ENCODE data around the gene PDIA5.

PDIA5 gene

DNA sequence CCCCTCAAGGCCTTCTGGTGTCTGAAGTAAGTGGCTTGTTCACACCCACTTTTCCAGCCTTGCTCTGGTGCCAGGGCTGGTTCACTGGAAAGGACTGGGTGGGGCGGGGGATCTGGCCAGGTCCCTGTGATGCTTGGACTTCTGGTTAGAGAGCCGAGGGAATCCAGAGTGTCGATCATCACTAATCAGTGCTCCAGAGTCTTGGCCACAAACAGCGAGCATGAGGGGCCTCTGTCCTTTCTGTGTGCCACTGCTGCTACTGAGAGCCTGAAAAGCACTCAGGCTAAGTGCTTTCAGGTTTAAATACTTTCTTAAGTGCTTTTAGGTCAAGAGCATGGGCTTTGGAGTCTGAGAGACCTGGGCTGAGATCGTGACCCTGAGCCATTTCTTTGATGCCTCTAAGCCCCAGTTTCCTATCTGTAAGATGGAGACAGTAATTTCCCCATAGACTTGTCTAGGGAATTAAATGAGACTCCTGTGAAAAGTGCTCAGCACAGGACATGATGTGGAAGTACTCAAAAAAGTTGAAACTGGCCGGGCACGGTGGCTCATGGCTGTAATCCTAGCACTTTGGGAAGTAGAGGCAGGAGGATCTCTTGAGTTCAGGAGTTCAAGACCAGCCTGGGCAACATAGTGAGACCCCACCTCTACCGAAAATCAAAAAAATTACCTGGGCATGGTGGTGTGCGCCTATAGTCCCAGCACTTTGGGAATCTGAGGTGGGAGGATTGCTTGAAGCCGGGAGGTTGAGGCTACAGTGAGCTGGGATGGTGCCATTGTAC, 81.1 kb downstream of the PDIA5 start:
- no peak overlapping the region for H3K27ac ChIP-seq (ENCODE audit: low read length)
- no peaks in the 10 kb centered on the region for H4K20me1 ChIP-seq (ENCODE audit: insufficient read depth, low read length)
- no peak overlapping the region for H3K9ac ChIP-seq (ENCODE audit: low read length)
- H3K36me3 ChIP-seq (replicated peaks; ENCODE audit: insufficient read depth, low read length) = peaks cover 3% of the 10 kb centered on the region
- no peaks in the 10 kb centered on the region for H3K27me3 ChIP-seq (replicated peaks; ENCODE audit: insufficient read depth, low read length)
- no peak for DNase-seq
- H3K79me2 ChIP-seq (ENCODE audit: low read length) = no peaks in the 10 kb centered on the region
- H3F3A ChIP-seq (ENCODE audit: insufficient read depth, low read length) = no peaks in the 10 kb centered on the region
- H3K9me3 ChIP-seq (replicated peaks; ENCODE audit: insufficient read depth, low read length) = no peaks in the 10 kb centered on the region
- no peak overlapping the region for H3K4me2 ChIP-seq (ENCODE audit: low read depth, low read length)
- H2AFZ ChIP-seq (ENCODE audit: low read length) = no peak overlapping the region
- no peaks in the 10 kb centered on the region for H3K4me1 ChIP-seq (ENCODE audit: low read length)
- no peak overlapping the region for H3K4me3 ChIP-seq (ENCODE audit: low read length)
- no peaks in the 10 kb centered on the region for H3K9me2 ChIP-seq (replicated peaks; ENCODE audit: insufficient read depth, low read length)
- TF ChIP-seq, protein P1, sequence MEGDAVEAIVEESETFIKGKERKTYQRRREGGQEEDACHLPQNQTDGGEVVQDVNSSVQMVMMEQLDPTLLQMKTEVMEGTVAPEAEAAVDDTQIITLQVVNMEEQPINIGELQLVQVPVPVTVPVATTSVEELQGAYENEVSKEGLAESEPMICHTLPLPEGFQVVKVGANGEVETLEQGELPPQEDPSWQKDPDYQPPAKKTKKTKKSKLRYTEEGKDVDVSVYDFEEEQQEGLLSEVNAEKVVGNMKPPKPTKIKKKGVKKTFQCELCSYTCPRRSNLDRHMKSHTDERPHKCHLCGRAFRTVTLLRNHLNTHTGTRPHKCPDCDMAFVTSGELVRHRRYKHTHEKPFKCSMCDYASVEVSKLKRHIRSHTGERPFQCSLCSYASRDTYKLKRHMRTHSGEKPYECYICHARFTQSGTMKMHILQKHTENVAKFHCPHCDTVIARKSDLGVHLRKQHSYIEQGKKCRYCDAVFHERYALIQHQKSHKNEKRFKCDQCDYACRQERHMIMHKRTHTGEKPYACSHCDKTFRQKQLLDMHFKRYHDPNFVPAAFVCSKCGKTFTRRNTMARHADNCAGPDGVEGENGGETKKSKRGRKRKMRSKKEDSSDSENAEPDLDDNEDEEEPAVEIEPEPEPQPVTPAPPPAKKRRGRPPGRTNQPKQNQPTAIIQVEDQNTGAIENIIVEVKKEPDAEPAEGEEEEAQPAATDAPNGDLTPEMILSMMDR (IDR thresholded peaks at IDR 0.05; ENCODE audit: low read length) = no peak
- no peak for TF ChIP-seq EZH2 (optimal IDR thresholded peaks at IDR 0.05; ENCODE audit: low read depth, low read length)
- no peak for TF ChIP-seq EZH2phosphoT487 (IDR thresholded peaks at IDR 0.05; ENCODE audit: low read length)

DNA sequence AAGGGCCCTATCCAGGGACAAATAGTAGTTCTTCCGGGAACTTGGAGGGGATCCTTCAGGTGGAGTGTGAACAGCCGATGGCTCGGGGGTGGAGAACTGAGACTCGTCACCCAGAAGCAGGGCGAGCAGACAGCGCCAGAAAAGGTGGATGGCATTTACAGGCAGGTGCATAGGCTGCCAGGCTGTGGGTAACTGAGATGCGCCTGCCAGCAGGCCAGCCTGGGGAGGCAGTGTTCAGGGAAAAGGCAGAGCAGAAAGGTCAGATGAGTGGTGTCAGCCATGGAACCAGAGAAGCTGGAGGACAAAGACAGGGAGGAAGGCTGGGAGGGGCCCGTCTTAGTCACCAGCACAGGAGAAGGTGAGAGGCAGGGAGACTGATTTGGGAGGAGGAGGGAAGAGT, 81.9 kb downstream of the PDIA5 start:
- Histone ChIP-seq H3F3A (ENCODE audit: insufficient read depth, low read length) (no peaks in the 10 kb centered on the region), H2AFZ (ENCODE audit: low read length) (no peak overlapping the region), H3K4me2 (ENCODE audit: low read depth, low read length) (no peak overlapping the region), H3K79me2 (ENCODE audit: low read length) (no peaks in the 10 kb centered on the region), H3K4me1 (ENCODE audit: low read length) (no peaks in the 10 kb centered on the region), H3K4me3 (ENCODE audit: low read length) (no peak overlapping the region), H3K36me3 (replicated peaks; ENCODE audit: insufficient read depth, low read length) (peaks cover 3% of the 10 kb centered on the region), H3K9me3 (replicated peaks; ENCODE audit: insufficient read depth, low read length) (no peaks in the 10 kb centered on the region), H3K27ac (ENCODE audit: low read length) (no peak overlapping the region), H4K20me1 (ENCODE audit: insufficient read depth, low read length) (no peaks in the 10 kb centered on the region), H3K27me3 (replicated peaks; ENCODE audit: insufficient read depth, low read length) (no peaks in the 10 kb centered on the region), H3K9me2 (replicated peaks; ENCODE audit: insufficient read depth, low read length) (no peaks in the 10 kb centered on the region), H3K9ac (ENCODE audit: low read length) (no peak overlapping the region)
- DNase-seq = no peak
- no peak for TF ChIP-seq EZH2 (optimal IDR thresholded peaks at IDR 0.05; ENCODE audit: low read depth, low read length)
- TF ChIP-seq EZH2phosphoT487 (IDR thresholded peaks at IDR 0.05; ENCODE audit: low read length) = no peak
- TF ChIP-seq, protein P1 (IDR thresholded peaks at IDR 0.05; ENCODE audit: low read length) = no peak

DNA sequence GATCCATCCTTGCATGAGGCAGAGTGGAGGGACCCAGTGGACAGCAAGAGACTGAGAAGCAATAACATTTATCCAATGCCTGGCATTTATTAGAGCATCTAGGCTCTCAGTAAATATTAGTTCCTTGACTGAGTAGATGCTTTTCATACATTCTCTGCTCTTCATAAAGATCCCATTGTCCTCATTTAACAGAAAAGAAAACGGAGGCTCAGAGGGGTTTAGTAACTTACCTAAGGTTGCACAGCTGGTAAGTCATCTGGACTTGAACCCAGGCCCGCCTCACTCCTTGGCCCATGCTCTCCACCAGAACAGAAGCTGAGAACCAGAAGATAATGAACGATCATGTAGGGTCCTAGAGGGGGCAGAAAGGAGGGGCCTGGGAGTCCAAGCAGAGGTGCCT, 82.7 kb downstream of the PDIA5 start:
- Histone ChIP-seq H3K9me3 (replicated peaks; ENCODE audit: insufficient read depth, low read length) (no peaks in the 10 kb centered on the region), H3K79me2 (ENCODE audit: low read length) (no peaks in the 10 kb centered on the region), H3K27me3 (replicated peaks; ENCODE audit: insufficient read depth, low read length) (no peaks in the 10 kb centered on the region), H3K36me3 (replicated peaks; ENCODE audit: insufficient read depth, low read length) (peaks cover 3% of the 10 kb centered on the region), H3K27ac (ENCODE audit: low read length) (no peak overlapping the region), H3F3A (ENCODE audit: insufficient read depth, low read length) (no peaks in the 10 kb centered on the region), H3K4me2 (ENCODE audit: low read depth, low read length) (no peak overlapping the region), H3K4me3 (ENCODE audit: low read length) (no peak overlapping the region), H2AFZ (ENCODE audit: low read length) (no peak overlapping the region), H4K20me1 (ENCODE audit: insufficient read depth, low read length) (no peaks in the 10 kb centered on the region), H3K9me2 (replicated peaks; ENCODE audit: insufficient read depth, low read length) (no peaks in the 10 kb centered on the region), H3K9ac (ENCODE audit: low read length) (no peak overlapping the region), H3K4me1 (ENCODE audit: low read length) (no peaks in the 10 kb centered on the region)
- TF ChIP-seq, protein P1 (IDR thresholded peaks at IDR 0.05; ENCODE audit: low read length) = no peak
- no peak for TF ChIP-seq EZH2 (optimal IDR thresholded peaks at IDR 0.05; ENCODE audit: low read depth, low read length)
- TF ChIP-seq EZH2phosphoT487 (IDR thresholded peaks at IDR 0.05; ENCODE audit: low read length) = no peak
- no peak for DNase-seq

All from MM.1S (cell line).